ENCODE results near the gene PRKCH.

The PRKCH gene

GRCh38 chr14:61553730-61554641 is 232.6 kb downstream of the PRKCH start:
- DNase-seq (ENCODE audit: low read depth in 2 of 2), result no peak

GRCh38 chr14:61555056-61555838 is 233.9 kb downstream of the PRKCH start:
- no peak for DNase-seq (ENCODE audit: low read depth in 2 of 2)

- DNase-seq (ENCODE audit: low read depth in 2 of 2), result no peak
Observed at GRCh38 chr14:61556455-61556854, 235.1 kb downstream of the PRKCH start.

DNA sequence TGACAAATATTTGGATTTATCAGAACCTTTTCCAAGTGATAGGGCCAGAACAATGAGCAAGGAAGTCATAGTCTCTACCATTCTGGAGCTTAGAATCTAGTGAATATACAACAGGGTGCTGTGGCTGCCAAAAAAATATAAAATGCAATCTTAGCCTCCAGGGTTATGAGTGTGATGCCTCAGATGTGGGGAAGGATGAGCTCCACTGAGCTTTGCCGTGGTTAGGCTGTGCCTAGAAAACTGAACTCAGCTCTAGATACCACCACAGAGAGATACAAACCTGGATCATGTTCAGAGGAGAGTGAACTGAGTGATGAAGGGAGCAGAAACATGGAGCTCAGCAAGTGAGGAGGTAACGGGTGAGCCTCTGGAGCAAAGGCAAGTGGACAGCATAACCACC is 235.9 kb downstream of the PRKCH start:
- DNase-seq (ENCODE audit: low read depth in 2 of 2), result no peak

GRCh38 chr14:61557854-61558253 is 236.5 kb downstream of the PRKCH start:
- no peak for DNase-seq (ENCODE audit: low read depth in 2 of 2)

GRCh38 chr14:61558271-61558670 is 236.9 kb downstream of the PRKCH start:
- DNase-seq (ENCODE audit: low read depth in 2 of 2), result no peak

DNA sequence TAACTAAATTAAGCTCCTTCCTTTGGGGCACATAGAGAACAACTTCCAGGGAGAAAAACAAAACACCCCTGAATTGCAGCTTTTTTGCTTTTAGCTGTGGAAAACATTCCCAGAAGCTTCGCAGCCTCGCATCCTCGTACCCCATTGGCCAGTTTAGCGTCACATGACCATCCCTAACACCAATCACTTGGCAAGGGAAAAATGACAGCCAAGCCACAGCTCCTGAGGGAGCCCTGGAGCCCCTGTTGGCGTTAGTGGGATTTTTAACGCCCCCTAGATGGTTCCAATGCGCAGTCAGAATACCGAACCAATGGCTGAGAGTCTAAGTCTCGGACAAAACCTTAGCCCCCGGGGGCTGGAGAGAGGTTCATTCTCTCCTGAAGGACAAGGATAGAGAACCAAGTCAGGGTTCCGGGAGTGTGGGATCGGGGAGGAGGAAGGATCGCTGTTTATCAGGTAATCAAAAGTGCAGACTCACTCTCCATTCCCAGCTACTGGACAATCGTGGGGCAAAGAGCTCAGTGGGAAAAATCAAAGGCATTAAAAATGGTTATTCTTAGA is 238.3 kb downstream of the PRKCH start:
- no peak for DNase-seq (ENCODE audit: low read depth in 2 of 2)

DNA sequence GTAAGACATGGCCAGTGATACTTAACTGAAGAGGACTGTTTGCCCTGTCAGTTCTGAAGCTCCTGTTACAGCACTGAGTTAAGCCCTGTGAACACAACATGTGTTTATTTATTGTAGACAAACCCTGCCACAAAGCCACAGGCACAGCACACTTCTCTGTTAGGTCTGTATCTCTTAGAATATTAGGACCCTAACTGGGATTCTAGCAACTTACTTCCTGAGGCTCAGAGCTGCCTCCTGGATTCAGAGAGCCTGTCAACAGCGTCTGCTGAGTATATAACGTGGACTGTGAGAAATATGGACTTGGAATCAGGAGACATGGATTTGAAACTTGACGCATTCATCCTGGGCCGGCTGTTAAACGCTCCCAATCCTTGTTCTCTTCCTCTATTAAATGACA is 238.9 kb downstream of the PRKCH start:
- no peak for DNase-seq (ENCODE audit: low read depth in 2 of 2)

GRCh38 chr14:61561104-61561503 is 239.7 kb downstream of the PRKCH start:
- DNase-seq (ENCODE audit: low read depth in 2 of 2), result no peak

DNA sequence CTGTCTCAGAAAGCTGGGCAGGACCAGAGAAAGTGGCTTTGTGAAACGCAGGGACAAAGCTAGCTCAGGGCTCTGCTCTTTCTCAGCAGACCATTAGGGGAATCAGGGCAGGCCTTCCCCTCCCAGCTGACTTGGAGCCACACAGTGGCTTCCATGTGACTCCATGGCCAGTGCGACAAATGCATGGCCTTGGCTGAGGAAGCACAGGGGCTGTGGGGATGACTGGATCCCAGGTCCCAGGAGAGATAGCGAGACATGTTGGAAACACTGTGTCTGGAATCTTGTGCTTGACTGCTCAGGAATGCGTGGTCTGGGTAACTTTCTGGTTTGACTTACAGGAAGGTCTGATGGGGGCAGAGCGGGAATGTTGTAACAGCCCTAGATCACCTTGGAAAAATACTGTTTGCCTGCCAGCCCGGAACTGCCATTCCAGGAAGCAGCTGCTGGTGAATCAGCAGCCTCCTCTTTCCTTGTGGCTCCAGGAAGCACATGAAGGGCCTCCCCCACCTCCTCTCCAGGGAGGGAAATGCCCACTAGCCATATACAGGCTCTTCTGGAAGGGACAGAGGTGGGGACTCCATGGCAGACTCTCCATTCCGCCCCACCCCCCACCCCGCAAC is 240.4 kb downstream of the PRKCH start:
- no peak for DNase-seq (ENCODE audit: low read depth in 2 of 2)

DNA sequence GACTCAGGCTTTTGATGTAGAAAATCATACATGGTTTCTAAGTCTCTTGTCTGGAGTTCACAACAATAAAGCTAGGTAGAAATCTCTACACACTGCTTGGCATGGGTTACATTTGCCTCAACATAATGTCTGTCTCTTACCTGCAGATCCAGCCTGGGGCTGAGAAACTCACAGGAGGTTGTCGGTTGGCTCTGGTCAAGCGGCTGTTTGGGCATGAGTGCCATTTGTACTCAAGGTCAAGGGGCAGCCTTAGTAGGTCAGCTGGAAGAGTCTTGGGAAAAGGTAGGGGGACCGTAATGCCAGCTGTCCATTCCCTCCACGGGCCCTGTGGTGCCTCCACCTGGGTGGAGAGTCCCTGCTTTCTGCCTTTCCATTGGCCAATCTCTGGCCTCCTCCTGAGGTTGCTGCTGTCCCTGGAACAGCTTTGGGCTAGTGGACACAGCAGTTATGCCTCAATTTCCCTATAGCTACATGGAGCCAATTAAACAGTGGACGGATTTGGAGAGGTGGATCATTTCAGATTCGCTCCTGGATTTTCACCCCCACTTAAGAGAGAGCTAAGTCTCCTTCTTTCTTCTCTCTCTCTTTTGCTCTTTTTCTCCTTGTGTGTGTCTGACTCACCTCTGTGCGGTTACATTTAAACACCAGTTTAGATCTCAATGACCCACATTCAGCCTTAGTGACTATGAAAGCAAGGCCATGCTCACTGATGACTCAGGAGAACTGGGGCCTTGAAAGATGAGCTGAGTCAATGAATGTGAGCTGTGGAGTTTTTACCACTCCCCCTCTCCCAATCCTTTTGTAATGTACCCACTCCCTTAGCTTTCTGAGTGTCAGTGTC is 241.2 kb downstream of the PRKCH start:
- DNase-seq (ENCODE audit: low read depth in 2 of 2), result peak in 1 of 2 donors; percentile 27

- no peak for DNase-seq (ENCODE audit: low read depth in 2 of 2)
Observed at GRCh38 chr14:61563162-61563511, 241.8 kb downstream of the PRKCH start.

GRCh38 chr14:61563880-61564617 is 242.7 kb downstream of the PRKCH start:
- DNase-seq (ENCODE audit: low read depth in 2 of 2), result no peak

DNA sequence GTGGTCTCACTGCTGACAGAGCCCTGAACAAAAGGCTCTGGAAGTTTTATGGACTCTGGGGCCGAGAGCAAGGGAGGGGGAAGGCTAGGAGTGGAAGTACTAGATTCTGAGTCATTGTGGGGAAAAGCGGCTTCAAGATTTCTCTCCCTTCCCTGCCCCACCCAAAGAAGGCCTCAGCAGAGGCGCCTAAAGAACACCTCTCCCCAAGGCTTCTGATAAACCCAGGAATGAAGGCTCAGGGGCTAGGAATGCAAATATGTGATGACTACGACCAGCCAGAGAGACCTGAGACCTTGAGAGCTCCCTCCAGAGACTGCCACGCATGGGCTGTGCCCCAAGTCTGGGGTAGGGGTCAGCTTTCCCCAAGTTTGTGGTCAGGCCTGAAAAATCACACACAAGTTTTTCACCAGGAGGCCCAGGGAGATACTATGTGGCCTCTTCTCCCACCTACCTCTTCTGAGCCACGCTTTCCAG is 243.3 kb downstream of the PRKCH start:
- DNase-seq (ENCODE audit: low read depth in 2 of 2), result no peak

DNA sequence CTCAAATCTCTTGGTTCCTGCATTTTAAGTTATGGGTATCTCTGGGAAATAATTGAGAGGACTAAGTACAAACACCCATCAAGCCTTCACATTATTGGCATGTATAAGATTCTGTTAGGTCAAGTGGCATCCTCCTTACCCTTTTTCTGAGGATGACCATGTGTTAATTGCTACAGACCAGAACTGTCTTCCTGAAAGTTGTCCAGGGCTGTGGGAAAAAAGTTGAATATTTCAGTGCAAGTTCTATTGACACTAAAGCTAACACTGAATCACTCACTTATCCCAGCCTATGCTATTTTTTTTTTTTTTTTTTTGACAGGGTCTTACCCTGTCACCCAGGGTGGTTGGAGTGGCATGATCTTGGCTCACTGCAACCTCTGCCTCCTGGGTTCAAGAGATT is 243.8 kb downstream of the PRKCH start:
- no peak for DNase-seq (ENCODE audit: low read depth in 2 of 2)

GRCh38 chr14:61565836-61566536 is 244.6 kb downstream of the PRKCH start:
- DNase-seq (ENCODE audit: low read depth in 2 of 2), result no peak

DNA sequence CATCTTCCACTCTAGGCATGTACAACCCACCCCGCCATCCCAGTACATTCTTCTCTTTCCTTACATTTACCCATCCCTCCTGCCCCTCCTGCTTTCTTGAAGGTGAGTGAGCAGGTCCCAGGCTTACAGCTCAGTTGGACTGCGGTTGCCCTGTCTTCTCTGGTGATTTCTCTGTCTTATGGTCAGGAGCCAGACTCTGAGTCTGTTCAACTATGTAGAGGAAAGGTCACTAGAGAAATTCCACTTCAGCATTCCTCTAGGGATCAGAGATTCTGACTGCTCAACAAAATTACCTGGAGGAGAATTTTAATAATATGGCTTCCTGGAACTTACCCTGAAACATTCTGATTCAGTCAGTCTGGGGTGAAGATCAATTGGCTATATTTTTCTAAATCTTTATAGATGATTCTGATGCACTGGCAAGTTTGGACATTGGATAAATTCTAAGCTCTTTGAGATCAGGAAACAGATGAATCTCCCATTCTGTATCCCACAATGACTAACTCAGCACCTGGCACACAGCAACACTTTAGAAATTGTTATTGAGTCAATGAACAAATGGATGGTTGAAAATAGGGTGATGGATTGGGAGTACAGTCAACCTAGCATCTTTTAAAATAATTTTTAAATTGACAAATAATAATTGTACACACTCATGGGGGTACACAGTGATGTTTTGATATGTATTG is 245.3 kb downstream of the PRKCH start:
- no peak for DNase-seq (ENCODE audit: low read depth in 2 of 2)

DNA sequence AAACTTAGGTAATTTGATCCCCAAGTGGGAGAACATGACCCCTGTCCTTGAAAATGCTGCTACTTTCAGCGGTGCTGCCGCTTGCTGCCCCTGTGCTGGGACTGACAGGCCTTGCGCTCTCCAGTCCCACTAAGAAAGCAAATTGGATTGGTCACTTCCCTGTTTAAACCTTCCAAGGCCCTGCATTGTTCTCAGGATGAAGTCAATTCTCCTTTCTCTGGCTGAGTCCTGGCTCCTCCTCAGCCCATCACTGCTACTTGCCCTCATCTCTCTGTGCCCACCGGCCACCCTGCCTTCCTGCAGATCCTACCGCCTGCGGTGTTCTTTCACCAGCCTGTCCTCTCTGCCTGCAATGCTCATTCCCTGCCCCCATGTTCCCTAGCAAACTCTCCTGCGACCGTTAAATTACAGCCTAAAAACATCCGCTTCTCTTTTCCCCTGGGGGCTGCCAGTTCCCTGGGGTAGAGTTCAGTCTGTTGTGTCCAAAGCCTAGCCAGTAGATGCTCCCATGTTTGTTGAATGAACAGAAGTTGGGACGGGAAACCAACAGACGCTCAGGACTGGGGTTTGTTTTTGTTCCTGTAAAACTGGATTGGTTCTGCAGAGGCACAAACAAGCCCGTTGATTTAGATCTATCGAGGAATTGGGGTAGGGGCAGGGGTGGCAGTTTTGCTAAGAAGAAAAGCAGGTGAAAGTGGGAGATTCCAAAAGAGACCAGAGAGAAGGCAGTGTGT is 246.6 kb downstream of the PRKCH start:
- DNase-seq (ENCODE audit: low read depth in 2 of 2), result no peak
